ENCODE results near the gene SNTG2.
A peak's percentile ranks its signal among the peaks of the same experiment; 100 is the strongest.
"Not testable (repeated sequence)": the region's sequence is repeated elsewhere in the genome, so short reads cannot be mapped to it uniquely, and the experiment has no call there.

SNTG2 gene

DNA sequence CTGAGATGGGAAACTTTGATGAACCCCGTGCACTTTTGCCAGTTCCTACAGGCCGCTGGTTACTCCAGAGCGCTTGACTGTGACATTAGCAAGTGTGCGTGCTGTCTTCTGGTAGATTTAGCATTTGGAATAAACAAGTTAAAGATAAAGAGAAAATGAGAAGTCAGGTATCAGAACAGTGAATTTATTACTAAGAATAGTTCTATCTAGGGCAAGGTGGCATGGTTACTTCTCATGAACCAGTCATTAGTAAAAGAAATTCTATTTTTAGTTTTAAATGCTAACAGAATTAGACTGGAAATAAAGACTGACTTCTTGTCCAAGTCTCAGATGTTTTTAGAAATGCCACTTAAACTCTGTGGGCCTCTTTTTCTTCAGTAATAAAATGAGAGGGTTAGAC is 258.6 kb downstream of the SNTG2 start:
- DNase-seq: no peak

DNA sequence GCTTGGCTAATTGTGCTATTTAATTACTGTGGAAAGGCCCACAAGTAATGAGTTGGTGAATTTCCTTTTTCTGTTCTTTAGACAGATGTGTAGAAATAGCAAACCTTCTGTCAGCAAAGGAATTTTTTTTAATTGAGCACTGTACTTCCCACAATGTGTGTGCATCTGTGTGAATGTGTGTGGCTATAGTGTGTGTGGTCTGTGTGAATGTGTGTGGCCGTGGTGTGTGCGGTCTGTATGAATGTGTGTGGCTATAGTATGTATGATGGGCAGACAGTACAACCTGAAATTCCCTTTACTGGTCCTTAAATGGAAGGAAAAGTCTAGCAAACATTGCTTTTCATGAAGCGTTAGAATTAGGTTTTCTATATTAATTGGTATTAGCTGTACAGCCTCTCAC is 259.1 kb downstream of the SNTG2 start:
- no peak for DNase-seq

DNA sequence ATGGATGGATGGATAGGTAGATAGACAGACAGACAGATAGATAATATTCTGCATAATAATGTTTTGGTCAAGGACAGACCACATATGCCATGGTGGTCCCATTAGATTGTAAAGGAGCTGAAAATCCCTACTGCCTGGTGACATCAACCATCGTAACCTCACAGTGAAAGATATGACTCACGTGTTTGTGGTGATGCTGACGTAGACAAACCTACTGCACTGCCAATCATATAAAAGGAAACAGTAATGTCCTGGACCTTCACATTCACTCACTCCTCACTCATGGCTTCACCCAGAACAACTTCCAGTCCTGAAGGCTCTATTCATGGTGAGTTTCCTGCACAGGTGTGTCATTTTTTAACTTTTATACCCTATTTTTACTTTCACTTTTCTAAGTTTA is 259.7 kb downstream of the SNTG2 start:
- no peak for DNase-seq

GRCh38 chr2:1219901-1220573 is 269.4 kb downstream of the SNTG2 start:
- DNase-seq: peak; percentile 23

GRCh38 chr2:1222056-1222455 is 271.4 kb downstream of the SNTG2 start:
- DNase-seq: no peak

GRCh38 chr2:1223791-1224190 is 273.1 kb downstream of the SNTG2 start:
- DNase-seq: no peak

GRCh38 chr2:1224901-1225300 is 274.3 kb downstream of the SNTG2 start:
- no peak for DNase-seq

- no peak for DNase-seq
Measured at GRCh38 chr2:1226766-1227165, 276.1 kb downstream of the SNTG2 start.

DNA sequence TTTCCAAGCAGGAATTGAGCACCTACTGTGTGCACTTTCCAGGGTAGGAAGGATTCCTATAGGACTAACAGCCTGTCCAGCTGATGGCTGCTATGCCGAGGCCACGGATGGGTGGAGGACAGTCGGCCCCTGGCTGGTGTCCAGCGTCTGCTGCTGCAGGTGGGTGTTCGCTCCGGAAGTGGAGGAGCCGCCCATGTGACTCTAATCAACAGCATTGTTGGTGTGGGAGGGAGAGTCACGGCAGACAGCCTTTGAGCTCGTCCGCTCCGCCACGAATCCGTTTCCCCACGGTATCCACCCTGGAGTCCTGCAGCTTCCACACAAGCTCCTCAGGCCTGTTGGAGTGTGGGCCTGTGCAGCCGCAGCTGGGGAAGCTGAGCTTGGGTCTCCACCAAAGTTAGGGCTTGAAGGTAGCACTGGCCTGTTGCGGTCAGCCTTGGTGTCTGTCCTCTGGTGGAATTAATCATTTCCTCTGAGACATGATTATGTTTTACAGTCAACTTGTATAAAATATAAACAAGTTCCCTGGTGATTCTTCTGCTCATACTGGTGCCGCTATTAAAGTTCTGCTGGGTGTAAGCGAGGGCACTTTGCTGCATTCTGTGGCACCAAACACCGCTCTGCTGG is 276.7 kb downstream of the SNTG2 start:
- DNase-seq: no peak

- not testable (repeated sequence) for DNase-seq
Measured at GRCh38 chr2:1229596-1229995, 278.9 kb downstream of the SNTG2 start.

GRCh38 chr2:1230155-1230893 is 279.7 kb downstream of the SNTG2 start:
- no peak for DNase-seq

DNA sequence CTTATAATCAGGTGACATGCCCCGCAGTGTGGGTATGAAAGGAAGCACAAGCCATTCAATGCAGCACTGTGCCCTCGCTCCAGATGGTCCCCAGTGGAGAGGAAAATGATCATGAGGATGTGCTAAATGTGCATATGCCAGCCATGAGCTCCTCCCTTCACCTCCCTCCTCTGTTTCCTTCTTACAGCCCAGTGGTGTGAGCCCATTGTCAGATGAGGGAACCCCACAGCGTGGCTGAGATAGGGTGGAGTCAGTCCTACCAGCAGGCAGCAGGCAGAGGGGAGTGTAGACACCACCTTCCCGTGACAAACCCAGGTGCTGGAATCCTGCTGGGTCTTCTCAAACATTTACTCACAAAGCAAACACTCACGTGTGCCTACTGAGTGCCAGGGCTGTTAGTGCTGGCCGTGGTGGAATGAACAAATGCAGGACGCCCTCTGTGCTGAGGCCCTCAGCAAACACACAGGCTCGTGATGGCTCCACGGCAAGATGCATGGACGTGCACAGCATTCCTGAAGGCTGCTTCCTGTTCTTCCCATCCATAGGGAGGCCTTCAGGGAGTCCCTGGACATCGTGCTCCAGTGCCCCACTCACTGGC is 280.9 kb downstream of the SNTG2 start:
- DNase-seq: no peak

DNA sequence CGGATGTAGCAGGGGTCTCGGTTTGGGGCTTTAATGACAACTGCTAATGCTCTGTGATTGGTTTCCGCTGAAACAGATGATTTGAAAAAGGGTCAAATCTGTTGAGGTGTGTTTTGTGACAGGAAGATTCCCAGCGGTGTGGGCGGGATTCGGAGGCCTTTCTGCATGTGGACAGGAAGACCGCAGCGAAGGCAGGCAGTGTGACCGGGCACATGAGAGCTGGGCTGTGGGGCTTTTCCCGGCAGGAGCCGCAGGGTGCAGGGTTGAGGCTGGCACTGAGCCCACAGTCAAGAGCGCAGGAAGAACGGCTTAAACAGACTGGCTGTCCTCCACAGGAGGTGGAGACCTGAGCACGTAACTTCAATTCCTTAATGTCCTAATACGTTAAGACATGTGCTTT is 282.6 kb downstream of the SNTG2 start:
- DNase-seq: no peak

DNA sequence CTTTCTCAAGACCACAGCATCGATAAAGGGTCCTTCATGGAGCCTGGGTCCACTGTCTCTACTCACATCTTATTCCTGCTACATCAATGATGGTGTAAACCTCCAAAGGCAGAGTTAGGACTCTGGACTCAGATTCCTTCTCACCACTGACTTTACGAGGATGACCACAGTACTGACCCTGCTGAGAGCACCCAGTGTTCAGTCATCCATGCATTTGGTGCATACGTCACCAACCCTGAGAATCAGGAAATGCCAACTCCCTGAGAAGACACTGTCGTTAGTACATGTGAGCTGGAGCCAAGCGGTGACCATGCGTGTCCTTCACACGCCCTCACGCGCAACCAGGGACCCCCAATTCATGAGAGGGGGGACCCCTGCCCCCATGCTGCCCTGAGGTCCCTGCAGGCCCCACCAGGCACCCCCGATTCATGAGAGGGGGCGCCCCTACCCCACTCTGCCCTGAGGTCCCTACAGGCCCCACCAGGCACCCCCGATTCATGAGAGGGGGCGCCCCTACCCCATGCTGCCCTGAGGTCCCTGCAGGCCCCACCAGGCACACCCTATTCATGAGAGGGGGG is 284.2 kb downstream of the SNTG2 start:
- no peak for DNase-seq

GRCh38 chr2:1235806-1236205 is 285.2 kb downstream of the SNTG2 start:
- no peak for DNase-seq

DNA sequence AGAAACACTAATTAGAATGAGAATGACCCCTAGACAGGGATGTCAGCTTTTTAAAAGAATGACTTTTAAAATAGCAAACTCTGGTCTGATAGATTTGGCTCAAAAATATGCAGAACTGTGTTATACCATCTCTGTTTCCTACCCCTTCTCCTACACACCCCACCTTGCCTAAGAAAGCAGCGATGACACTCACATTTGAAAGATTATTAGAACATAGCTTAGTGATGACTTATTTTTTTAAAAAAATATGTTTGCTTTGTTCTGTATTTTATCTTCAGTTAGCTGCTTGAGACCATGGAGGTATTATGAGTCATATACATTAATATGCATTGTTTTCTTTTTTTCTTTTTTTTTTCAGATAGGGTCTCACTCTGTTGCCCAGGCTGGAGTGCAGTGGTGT is 286.0 kb downstream of the SNTG2 start:
- DNase-seq: no peak

DNA sequence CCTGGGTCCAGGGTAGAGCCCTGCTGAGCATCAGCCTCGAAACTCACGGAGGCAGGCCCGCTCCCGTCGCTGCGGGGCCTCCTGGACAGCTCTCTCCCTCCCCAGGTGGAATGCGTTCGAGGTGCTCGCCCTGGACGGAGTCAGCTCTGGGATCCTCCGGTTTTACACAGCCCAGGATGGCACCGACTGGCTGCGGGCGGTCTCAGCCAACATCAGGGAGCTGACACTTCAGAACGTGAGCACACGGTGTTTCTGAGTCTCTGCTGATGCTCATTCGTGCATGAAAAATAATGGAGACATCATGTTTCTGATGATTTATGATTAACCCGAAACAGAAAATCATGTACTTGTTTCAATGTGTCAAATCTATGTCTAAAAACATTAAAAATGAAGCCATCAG is 287.1 kb downstream of the SNTG2 start:
- DNase-seq: no peak

DNA sequence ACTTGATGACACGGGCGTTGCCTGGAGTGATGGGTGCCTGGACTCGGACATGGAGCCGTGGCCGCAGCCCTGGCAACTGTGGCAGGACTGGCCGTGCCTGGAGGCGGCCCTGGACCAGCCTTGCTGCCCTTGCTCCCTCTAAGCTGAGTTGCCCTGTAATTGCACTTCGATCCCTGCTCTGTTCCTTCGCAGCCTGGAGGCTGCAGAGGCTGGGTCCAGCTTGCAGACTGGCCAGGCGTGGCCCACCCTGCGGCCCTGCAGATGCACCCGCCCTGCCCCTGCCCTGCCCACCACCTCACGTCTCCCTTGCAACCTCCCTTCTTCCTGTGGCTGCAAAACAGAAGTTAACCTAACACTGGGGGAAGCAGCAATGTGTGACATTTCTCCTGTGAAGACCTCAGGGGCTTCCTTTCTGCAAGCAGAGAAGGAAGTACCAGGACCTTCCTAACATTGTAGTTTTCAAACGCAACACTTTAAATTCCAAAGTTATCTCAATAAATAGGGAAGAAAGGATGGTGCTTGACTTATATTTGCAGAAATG is 288.0 kb downstream of the SNTG2 start:
- no peak for DNase-seq

DNA sequence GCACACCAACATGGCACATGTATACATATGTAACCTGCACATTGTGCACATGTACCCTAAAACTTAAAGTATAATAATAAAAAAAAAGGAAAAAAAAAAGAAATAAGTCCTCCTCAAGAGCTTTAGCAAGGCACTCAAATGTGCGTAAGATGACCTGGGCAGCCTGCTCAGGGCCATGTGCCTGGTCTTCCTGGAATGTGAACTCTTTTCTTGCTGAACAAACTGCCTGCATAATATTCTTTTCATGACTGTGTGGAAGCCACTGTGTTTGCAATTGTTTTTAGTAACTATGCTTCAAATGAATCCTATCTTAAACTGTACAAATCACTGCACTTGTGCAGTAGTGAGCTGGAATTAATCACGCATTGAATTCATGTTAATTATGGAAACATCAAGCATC is 294.5 kb downstream of the SNTG2 start:
- no peak for DNase-seq

GRCh38 chr2:1246239-1246638 is 295.6 kb downstream of the SNTG2 start:
- no peak for DNase-seq

- DNase-seq: no peak
Measured at GRCh38 chr2:1246991-1247390, 296.3 kb downstream of the SNTG2 start.

DNA sequence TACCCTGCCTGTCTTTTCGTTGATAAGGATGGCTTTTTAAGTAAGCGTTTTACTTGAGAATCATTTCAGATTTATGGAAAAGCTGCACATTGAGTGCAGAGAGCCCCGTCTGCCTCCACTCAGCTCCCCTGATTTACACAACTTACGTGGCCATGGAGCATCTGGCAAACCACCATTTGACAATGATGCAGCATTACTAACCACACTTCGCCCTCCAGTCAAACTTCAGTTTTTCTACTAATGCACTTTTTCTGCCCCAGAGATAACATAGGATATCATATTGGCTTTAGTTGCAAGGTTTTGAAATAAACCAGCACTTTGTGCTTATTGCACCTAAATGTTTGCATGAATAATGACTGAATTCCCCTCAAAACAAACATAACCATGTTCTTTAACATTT is 297.5 kb downstream of the SNTG2 start:
- DNase-seq: no peak
